Stimulated activated naive B cell treated with anti-CD40 and anti-IgM and Interleukin-4, amounts not matched to agents 10 μg/mL and 1 μg/mL and 100 μg/mL, for 72 hours (primary cell): ENCODE results near the gene PAPPA.

Experiments
- ATAC-seq, 2 donors: fragments of 150-1000 bp; cut with Tn5 transposase; replicated peaks; 2 replicates each; pipeline ENCODE4 v1.10.0; 2021; ENCODE audit warnings: moderate library complexity in 1 of 2
- DNase-seq: peaks from one replicate; pipeline ENCODE4 v3.0.0; 2021
- H3K27ac Mint-ChIP-seq: one replicate; pipeline ENCODE4 v1.8.0; 2022; ENCODE audit warnings: mild to moderate bottlenecking, mixed read lengths
- H3K27me3 Mint-ChIP-seq, 2 donors: one replicate each; pipeline ENCODE4 v1.8.0; 2022; ENCODE audit warnings: mixed read lengths in 2 of 2
- H3K36me3 Mint-ChIP-seq, 2 donors: one replicate each; pipeline ENCODE4 v1.8.0; 2022; ENCODE audit warnings: mixed read lengths in 2 of 2, mild to moderate bottlenecking in 1 of 2
- H3K4me1 Mint-ChIP-seq, 2 donors: one replicate each; pipeline ENCODE4 v1.8.0; 2022; ENCODE audit warnings: mixed read lengths in 2 of 2, mild to moderate bottlenecking in 1 of 2
- H3K4me3 Mint-ChIP-seq, 2 donors: one replicate each; pipeline ENCODE4 v1.8.0; 2022; ENCODE audit warnings: mild to moderate bottlenecking in 2 of 2, mixed read lengths in 2 of 2, moderate library complexity in 1 of 2
- H3K9me3 Mint-ChIP-seq, 2 donors: one replicate each; pipeline ENCODE4 v1.8.0; 2022; ENCODE audit warnings: mixed read lengths in 2 of 2, mild to moderate bottlenecking in 1 of 2

PAPPA gene

DNA sequence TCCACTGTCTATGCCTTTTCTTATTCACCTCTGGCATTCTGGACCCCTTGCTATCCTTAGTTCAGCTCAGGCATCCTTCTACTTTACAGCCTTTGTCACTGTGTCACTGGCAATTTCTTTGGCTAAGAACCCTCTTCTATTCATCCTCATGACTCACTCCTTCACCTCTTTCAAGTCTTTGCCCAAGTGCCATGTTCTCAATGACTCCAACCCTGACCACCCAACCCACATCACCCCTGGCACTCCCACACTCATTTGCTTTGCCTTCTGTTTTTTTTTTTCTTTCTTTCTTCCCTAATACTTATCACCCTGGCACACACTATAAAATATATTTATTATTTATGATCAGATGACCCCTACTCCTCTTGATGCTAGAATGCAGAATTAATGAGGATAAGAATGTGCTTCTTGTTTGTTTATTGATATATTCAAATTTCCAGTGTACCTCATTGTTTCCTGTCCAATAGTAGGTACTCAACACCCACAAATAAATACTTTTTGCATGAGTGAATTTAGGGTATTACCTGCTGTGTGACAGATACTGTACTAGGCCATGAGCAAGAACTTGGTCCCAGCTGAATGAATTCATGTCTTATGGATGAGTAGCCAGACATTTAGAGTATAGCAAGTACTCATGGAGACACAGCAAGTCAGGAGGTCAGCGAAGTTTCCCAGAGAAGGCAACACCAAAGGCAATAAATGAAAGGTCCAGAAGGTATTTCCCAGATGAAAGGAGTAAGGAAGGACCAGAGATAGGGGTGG lies 236.1 kb downstream of the PAPPA start:
- peaks cover 0 to 3% of the 10 kb centered on the region in 2 donors for H3K36me3 Mint-ChIP-seq
- DNase-seq: no peak
- H3K4me1 Mint-ChIP-seq: peaks cover 16% of the 10 kb centered on the region in 2 donors

DNA sequence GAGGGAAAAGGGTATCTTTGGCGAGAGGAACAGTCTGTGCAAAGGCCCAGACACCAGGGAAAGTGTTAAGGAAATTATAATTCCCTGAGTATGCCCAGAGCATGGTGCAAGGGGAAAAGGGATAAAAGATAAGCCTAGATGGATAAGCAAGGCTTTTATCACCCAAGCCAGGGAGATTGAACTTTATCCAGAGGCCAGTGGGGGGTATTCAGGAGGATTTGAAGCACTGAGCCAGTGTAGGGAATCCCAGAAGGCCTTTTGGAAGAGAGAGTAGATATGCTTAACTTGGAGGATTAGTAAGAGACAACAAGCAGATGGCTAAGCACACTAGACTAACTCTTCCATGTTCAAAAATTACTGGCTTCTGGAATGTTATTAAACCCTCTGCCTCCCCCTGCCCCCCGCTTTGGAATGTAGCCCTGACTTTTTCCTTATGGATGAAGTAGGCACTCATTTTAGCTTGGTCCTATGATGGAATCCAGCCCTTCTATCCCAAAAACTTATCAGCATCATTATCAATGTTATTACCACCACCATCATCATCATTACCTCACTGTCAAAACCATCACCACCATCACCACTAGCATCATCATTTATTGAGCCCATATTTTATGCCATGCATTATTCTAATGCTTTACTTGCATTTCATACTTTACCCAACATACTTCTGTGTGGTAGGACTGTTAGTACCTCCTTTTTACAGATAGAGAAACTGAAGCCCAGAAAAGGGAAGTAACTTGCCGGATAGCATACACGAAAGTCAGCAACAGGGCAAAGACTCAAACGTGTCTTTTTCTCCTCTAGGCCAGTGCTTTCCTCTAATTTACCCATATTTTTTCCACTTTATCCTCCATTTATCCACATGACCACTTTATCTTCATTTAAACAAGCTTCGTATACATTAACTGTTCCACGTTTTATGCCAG lies 237.0 kb downstream of the PAPPA start:
- no peak overlapping the region for H3K27ac Mint-ChIP-seq

More for the DNA sequence above, 236.1 kb downstream of the PAPPA start:
- Mint-ChIP-seq H3K4me3 (no peak overlapping the region), H3K27ac (no peak overlapping the region), H3K27me3 (no peaks in the 10 kb centered on the region), H3K9me3 (peaks cover 2 to 3% of the 10 kb centered on the region in 2 donors)
- ATAC-seq: peak in 1 of 2 donors; percentile 9

DNA sequence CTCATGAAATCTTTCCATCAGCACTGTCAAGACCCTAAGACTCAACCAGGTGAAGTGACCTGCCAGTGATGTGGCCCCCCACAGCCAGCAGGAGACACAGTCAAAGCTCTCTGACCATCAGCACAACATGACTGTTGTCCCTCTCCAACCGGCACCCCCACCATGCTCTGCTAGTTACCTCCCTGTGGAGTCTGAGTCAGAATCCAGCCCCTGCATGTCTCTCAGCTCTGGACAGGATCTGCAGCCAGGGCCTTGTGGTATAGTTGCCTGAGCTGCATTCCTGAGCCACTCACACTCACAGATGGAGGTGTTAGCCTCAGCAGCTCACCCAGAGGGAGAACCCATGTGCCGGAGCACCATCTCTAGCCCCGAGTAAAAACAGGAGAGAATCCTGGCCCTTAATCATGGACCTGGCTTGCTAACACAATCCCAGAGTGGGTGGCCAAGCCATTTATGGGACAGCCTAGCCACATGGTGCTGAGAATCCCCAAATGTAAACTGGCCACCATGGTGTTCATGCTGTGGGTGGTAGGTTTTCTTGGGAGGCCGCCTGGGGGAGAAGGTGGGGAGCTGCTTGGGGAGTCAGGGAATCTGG lies 237.8 kb downstream of the PAPPA start:
- peaks cover 0 to 3% of the 10 kb centered on the region in 2 donors for H3K36me3 Mint-ChIP-seq
- ATAC-seq (no peak), DNase-seq (no peak)
- peaks cover 2 to 3% of the 10 kb centered on the region in 2 donors for H3K9me3 Mint-ChIP-seq
- no peak overlapping the region for H3K27ac Mint-ChIP-seq
- H3K4me3 Mint-ChIP-seq: no peak overlapping the region
- H3K27me3 Mint-ChIP-seq: no peaks in the 10 kb centered on the region
- peaks cover 16% of the 10 kb centered on the region in 2 donors for H3K4me1 Mint-ChIP-seq

More for the DNA sequence above, 237.0 kb downstream of the PAPPA start:
- ATAC-seq (peak; percentile 74 to 77), DNase-seq (no peak)
- H3K4me1 Mint-ChIP-seq: peaks cover 16% of the 10 kb centered on the region in 2 donors
- peaks cover 2 to 3% of the 10 kb centered on the region in 2 donors for H3K9me3 Mint-ChIP-seq
- no peaks in the 10 kb centered on the region for H3K27me3 Mint-ChIP-seq
- peaks cover 0 to 3% of the 10 kb centered on the region in 2 donors for H3K36me3 Mint-ChIP-seq
- no peak overlapping the region for H3K4me3 Mint-ChIP-seq

DNA sequence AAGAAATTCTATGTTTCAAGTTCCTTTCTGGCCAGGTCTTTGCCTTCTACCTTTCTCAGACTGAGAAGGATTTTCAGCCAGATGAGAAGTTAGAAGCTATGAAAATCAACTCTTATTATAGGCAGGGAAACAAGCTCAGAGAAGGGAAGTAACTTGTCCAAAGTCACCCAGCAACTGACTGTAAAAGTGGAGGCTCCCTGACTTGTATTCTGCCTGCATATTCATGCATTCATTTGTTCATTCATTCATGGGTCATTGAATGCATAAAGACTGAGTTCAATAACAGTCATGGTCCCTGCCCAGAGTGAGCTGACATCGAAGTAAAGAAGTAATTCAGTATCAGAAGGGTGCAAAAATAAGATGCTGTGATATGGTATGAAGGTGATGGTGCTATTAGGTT lies 239.6 kb downstream of the PAPPA start:
- no peak overlapping the region for H3K4me3 Mint-ChIP-seq
- H3K9me3 Mint-ChIP-seq: peaks cover 0 to 2% of the 10 kb centered on the region in 2 donors
- no peak for ATAC-seq
- H3K27ac Mint-ChIP-seq: no peak overlapping the region
- H3K27me3 Mint-ChIP-seq: no peaks in the 10 kb centered on the region
- DNase-seq: no peak
- H3K36me3 Mint-ChIP-seq: no peaks in the 10 kb centered on the region
- peaks cover 10 to 11% of the 10 kb centered on the region in 2 donors for H3K4me1 Mint-ChIP-seq

DNA sequence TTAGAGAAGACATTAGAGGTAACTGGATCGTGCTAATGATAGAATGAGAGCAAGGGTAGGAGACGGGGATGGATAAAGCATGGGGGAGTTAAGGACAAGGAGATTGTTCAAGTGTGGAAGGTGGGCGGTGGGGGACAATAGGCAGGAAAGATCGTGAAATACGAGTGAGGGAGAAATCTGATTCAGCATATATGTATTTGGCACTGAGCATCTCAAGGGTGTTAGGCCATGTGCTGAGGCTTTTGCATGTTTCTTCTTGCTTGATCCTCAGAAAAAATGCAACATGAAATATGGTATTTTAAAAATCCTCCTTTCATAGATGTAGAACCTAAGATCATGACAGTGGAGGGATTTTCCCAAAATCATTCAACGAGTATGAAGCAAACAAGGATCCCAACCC lies 240.5 kb downstream of the PAPPA start:
- peaks cover 0 to 2% of the 10 kb centered on the region in 2 donors for H3K9me3 Mint-ChIP-seq

DNA sequence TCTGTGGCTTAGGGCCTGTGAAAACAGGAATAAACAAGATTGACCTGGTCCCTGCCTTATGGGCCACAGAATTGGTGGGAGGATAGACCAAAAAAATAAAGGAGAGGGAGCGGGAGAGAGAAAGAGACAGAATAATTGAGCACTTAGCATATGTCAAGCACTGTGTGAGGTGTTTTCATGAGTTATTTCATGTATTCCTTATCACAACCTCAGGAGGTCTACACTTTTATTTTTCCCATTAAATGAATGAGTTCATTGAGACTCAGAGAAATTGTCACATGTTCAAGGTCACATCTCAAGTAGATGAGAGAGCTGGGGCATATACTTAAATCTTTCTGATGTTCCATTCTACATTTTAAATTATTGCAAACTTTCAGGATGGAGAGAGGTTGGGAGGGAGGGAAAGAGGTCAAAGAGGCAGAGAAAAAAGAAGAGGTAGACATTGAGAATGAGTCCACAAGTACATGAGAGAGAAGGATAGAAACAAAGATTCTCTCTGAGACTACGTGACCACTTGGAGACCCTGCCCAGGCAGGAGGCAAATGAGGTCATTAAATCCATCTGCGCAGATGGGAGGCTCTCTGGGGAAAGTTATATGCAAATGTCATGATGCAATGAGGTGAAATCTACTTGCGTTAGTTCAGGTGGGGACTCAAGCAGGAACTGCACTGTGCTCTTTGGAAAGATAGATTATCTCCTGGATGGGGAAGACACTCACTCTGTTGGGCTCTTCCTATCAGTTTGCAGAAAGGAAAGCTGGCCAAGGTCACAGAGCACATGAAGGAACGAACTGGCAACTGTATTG lies 241.5 kb downstream of the PAPPA start:
- DNase-seq (no peak), ATAC-seq (no peak)
- Mint-ChIP-seq H3K4me3 (no peak overlapping the region), H3K36me3 (no peaks in the 10 kb centered on the region), H3K4me1 (peaks cover 9 to 10% of the 10 kb centered on the region in 2 donors), H3K27me3 (no peaks in the 10 kb centered on the region), H3K9me3 (peaks cover 0 to 2% of the 10 kb centered on the region in 2 donors), H3K27ac (no peak overlapping the region)

More for the DNA sequence above, 240.5 kb downstream of the PAPPA start:
- no peak overlapping the region for H3K27ac Mint-ChIP-seq
- no peak for DNase-seq
- H3K27me3 Mint-ChIP-seq: no peaks in the 10 kb centered on the region
- H3K4me3 Mint-ChIP-seq: no peak overlapping the region
- peaks cover 10 to 11% of the 10 kb centered on the region in 2 donors for H3K4me1 Mint-ChIP-seq
- H3K36me3 Mint-ChIP-seq: no peaks in the 10 kb centered on the region
- ATAC-seq: no peak

DNA sequence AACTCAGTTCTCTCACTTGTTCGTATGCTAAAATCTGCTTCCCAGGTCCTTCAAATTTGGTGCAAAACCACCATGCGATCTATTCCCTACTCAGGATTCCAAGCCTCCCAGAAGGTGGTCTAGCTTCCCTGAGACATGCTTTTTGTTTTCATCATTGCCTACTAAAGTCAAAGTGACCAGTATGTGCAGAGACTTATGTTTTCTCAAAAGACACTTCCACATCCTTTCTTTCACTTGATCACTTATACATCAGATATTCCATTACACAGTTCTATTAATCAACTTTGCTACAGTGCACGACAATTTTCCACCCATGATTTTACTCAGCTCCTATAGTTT lies 242.1 kb downstream of the PAPPA start:
- ATAC-seq (no peak), DNase-seq (no peak)
- Mint-ChIP-seq H3K4me3 (no peak overlapping the region), H3K9me3 (peaks cover 0 to under 1% of the 10 kb centered on the region in 2 donors), H3K27ac (no peak overlapping the region), H3K36me3 (no peaks in the 10 kb centered on the region), H3K27me3 (no peaks in the 10 kb centered on the region), H3K4me1 (peaks cover 7% of the 10 kb centered on the region in 2 donors)

DNA sequence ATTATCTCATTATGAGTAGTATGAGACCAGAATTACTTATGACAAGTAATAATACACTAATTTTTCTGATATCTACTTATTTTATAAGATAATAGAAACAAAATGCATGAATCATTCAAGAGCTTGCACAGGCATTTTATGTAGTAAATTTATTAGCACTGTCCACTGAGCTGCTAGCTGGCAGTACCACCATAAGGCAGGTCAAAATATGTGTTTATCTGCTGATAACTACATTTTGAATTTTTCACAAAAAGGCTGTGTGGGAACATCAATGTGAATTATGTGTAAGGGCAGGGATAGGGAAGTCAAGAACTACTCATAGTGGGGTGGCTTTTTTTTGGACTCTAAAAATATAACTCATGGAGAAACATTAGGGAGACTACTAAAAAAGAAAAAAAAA lies 249.6 kb downstream of the PAPPA start:
- no peaks in the 10 kb centered on the region for H3K36me3 Mint-ChIP-seq
- peaks cover 0 to 1% of the 10 kb centered on the region in 2 donors for H3K9me3 Mint-ChIP-seq
- DNase-seq (no peak), ATAC-seq (no peak)
- H3K27me3 Mint-ChIP-seq: no peaks in the 10 kb centered on the region
- H3K4me1 Mint-ChIP-seq: peaks cover 4 to 5% of the 10 kb centered on the region in 2 donors
- H3K27ac Mint-ChIP-seq: no peak overlapping the region
- no peak overlapping the region for H3K4me3 Mint-ChIP-seq

DNA sequence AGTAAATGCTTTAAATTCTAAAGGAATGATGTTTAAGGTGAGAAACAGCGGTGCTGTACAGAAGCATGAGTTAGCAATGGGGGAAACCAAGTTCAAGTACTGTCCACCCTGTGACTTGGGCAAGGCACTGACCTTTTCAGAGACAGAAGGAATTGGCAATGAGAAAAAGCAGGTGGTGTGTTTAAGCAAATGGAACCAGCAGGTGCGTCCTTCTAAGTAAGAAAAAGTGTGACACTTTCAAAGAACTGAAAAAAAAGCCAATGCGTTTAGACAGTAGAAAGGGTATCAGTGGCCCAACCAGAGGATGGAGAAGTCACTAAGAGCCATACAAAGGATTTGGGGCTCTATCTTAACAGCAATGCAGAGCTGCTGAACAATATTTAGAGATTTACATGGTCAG lies 250.6 kb downstream of the PAPPA start:
- Mint-ChIP-seq H3K27ac (no peak overlapping the region), H3K4me1 (peaks cover 4 to 5% of the 10 kb centered on the region in 2 donors), H3K4me3 (no peak overlapping the region), H3K27me3 (no peaks in the 10 kb centered on the region), H3K9me3 (peaks cover 0 to 2% of the 10 kb centered on the region in 2 donors), H3K36me3 (no peaks in the 10 kb centered on the region)
- no peak for ATAC-seq
- DNase-seq: no peak

DNA sequence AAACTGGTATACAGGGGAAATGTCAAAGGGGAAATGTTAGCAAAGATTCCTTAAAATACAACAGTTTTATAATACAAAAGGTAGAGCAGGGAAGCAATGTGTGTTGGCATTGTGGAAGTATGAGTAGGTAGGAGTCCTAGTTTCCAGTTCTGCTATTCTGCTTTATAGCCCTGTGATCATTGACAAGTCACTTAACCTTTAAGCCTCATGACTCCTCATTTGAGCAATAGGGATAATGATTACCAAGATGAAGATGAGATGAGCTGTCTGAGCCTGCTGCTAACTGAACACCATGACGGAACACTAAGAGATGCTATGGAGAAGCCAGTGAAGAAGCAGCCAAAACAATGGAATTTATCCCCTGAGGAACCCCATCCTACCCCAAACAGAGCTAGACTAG lies 251.7 kb downstream of the PAPPA start:
- Mint-ChIP-seq H3K4me3 (no peak overlapping the region), H3K36me3 (no peaks in the 10 kb centered on the region), H3K4me1 (peaks cover 5 to 6% of the 10 kb centered on the region in 2 donors), H3K27me3 (no peaks in the 10 kb centered on the region), H3K9me3 (peaks cover 0 to 2% of the 10 kb centered on the region in 2 donors), H3K27ac (no peak overlapping the region)
- DNase-seq (no peak), ATAC-seq (peak; percentile 75 to 78)

DNA sequence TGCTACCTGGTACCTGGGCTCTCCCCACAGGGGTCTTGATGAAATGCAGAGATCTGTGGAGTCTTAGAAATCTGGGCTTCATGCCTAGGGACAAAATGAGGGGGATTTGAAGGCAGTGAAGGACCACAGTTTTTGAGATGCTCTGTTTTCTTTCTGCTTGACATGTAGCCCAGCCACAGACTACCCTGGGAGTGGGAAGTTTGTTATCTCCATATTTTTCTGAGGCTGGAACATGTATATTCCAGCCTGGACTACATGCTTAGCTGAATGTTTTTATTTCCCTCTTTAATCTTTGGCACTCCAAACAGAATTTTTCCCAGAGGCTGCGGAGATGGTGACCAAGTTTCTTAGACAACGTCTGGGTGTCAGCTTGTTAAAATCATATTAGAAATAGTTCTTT lies 252.9 kb downstream of the PAPPA start:
- H3K27ac Mint-ChIP-seq: no peak overlapping the region
- H3K36me3 Mint-ChIP-seq: no peaks in the 10 kb centered on the region
- no peaks in the 10 kb centered on the region for H3K27me3 Mint-ChIP-seq
- H3K9me3 Mint-ChIP-seq: peaks cover 0 to 2% of the 10 kb centered on the region in 2 donors
- ATAC-seq (no peak), DNase-seq (no peak)
- peaks cover 5 to 6% of the 10 kb centered on the region in 2 donors for H3K4me1 Mint-ChIP-seq
- H3K4me3 Mint-ChIP-seq: no peak overlapping the region

DNA sequence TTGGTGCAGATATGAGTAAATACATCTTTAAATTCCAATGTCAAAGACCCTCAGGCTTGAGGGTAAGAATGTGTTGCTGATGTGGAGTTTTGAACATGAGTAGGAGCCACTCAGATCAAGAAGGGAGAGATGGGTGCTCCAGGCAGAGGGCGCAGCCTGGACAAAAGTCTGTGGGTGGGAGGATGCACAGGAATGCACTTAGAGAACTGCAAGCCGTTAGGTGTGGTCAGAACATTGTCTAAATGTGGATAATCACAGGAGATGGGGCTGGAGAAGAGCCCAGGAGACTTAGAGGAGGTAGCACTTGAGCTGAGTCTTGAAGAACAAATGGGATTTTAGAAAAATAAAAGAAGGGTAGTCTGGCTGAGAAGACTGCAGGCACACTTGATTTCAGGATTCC lies 255.5 kb downstream of the PAPPA start:
- Mint-ChIP-seq H3K27ac (no peak overlapping the region), H3K27me3 (no peaks in the 10 kb centered on the region), H3K4me1 (peaks cover 5 to 6% of the 10 kb centered on the region in 2 donors), H3K9me3 (peaks cover 0 to 2% of the 10 kb centered on the region in 2 donors), H3K36me3 (no peaks in the 10 kb centered on the region), H3K4me3 (no peak overlapping the region)
- ATAC-seq (no peak), DNase-seq (no peak)

DNA sequence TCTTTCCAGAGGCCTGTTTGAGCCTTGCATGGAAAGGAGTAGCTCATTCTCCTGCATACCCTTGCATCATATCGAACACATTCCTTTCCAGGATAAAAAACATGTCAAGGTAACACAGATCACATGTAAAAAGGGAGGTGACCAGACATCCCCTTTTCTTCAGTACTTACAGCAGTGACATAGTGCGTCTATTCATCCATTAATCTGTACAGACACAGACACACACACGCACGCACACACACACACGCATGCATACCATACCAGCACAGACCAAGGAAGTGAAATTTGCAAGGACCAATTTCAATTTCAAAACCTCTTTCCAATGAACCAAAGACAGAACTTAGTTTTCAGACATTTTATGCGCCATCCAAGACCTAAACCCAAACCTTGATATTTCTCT lies 256.0 kb downstream of the PAPPA start:
- Mint-ChIP-seq H3K27ac (no peak overlapping the region), H3K4me3 (no peak overlapping the region), H3K36me3 (no peaks in the 10 kb centered on the region), H3K27me3 (no peaks in the 10 kb centered on the region), H3K4me1 (peaks cover 5 to 6% of the 10 kb centered on the region in 2 donors), H3K9me3 (peaks cover 0 to 2% of the 10 kb centered on the region in 2 donors)
- ATAC-seq (peak; percentile 17 to 50), DNase-seq (no peak)

DNA sequence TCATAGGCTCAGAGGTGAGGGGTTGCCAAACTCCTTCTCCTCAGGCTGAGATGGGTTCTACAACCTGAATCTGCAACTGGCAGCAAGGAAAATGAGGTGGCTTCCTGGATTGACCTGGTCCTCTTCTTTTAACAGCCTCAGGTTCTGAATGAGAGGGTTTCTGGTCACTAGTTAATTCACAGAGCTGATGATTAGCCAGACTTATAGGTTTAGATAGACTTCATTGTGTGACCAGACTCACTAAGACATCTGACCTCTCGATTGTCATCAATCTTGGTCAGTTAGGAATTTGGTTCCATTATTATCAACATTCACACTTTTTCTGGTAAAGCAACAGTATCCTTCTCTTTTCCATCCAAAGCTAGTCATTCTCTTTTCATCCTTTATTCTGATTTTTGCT lies 257.9 kb downstream of the PAPPA start:
- peaks cover 0 to 2% of the 10 kb centered on the region in 2 donors for H3K9me3 Mint-ChIP-seq
- peaks cover 0 to 4% of the 10 kb centered on the region in 2 donors for H3K4me1 Mint-ChIP-seq
- DNase-seq: no peak
- H3K27ac Mint-ChIP-seq: no peak overlapping the region
- H3K36me3 Mint-ChIP-seq: no peaks in the 10 kb centered on the region
- H3K4me3 Mint-ChIP-seq: no peak overlapping the region
- ATAC-seq: no peak
- no peaks in the 10 kb centered on the region for H3K27me3 Mint-ChIP-seq
